Right lobe of liver (tissue), 5 donors: ENCODE data around the gene CRACDL. TPM values are rescaled to one million over a fixed set of nuclear protein-coding genes. Genes with fewer than 3 reads are reported as not detected.

Experiments
- small RNA-seq, 2 experiments: library from RNA; depleted of rRNA; stranded (forward); fragments of <200 nt; gene quantifications; one replicate each; pipeline ENCODE3, GENCODE V24; 2016
- total RNA-seq, 6 experiments: library from RNA; depleted of rRNA in 2 of 6; stranded (reverse); fragments of >200 nt in 2 of 6; fragmentation: NEBNext Ultra II Directional in 3 of 6; extraction: Animal tissue kit (Norgen Biotek cat#: 25700) in 3 of 6; gene quantifications; one replicate each; pipeline versions ENCODE4 v1.1.0 to v1.2.4, GENCODE V29; 2016 to 2023
- donor health status: DM: no; HTN: no; CAD: no.
- donor health status: DM: no; HTN: no; CAD: no.
- donor health status: DM: no; HTN: yes; CAD: no.
- donor health status: DM: no; HTN: yes; CAD: no.

Gene CRACDL
- total RNA-seq, 6 experiments from 2014 or later, result 0.12 to 0.56 (median 0.32) TPM

Small RNA genes lying within 50 kb of the gene (small RNA-seq; reads per million reads assigned to genes)
- gene RNU4-84P (0 reads per million in 2 experiments), gene RNU7-46P (0 reads per million in 2 experiments)

Other genes starting within 250 kb of the CRACDL start
- 10 to 100 TPM in 5 of 6 experiments, 1 to 10 TPM in 1; 7.8 to 16.0 (median 11.7) TPM for gene MGAT4A, start 205.1 kb downstream of the CRACDL start, total RNA-seq
- 1 to 10 TPM in 1 of 6 experiments, under 1 TPM in 5; 0.24 to 1.4 (median 0.44) TPM for gene C2orf15, start 205.5 kb upstream of the CRACDL start, total RNA-seq
- 1 to 10 TPM; 1.6 to 5.6 (median 2.7) TPM for gene TSGA10, start 218.7 kb upstream of the CRACDL start, total RNA-seq
- 1 to 10 TPM; 1.9 to 5.0 (median 3.6) TPM for gene LIPT1, start 218.7 kb upstream of the CRACDL start, total RNA-seq
- gene MITD1, start 244.8 kb upstream of the CRACDL start, total RNA-seq, result 10 to 100 TPM in 3 of 6 experiments, 1 to 10 TPM in 3; 4.0 to 12.5 (median 9.6) TPM
- 10 to 100 TPM; 13.3 to 28.2 (median 14.2) TPM for gene MRPL30, start 245.0 kb upstream of the CRACDL start, total RNA-seq